ENCODE results near the gene BAZ1B. TPM values are rescaled to one million over a fixed set of nuclear protein-coding genes. Genes with fewer than 3 reads are reported as not detected.
"Not testable (repeated sequence)": the region's sequence is repeated elsewhere in the genome, so short reads cannot be mapped to it uniquely, and the experiment has no call there.

The BAZ1B gene
- total RNA-seq, 2 experiments from 2014 or later: 115 TPM

- POLR2A ChIA-PET: no interaction called here
These were observed 86.6 kb downstream of the BAZ1B start for GRCh38 chr7:73435471-73436009.

DNA sequence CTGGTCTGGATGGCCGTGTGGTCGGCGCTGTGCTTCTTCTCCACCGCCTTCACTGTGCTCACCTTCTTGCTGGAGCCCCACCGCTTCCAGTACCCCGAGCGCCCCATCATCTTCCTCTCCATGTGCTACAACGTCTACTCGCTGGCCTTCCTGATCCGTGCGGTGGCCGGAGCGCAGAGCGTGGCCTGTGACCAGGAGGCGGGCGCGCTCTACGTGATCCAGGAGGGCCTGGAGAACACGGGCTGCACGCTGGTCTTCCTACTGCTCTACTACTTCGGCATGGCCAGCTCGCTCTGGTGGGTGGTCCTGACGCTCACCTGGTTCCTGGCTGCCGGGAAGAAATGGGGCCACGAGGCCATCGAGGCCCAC is 87.4 kb downstream of the BAZ1B start:
- CTCF ChIA-PET: no interaction called here
- POLR2A ChIA-PET: no interaction called here

More at GRCh38 chr7:73435471-73436009, 86.6 kb downstream of the BAZ1B start:
- CTCF ChIA-PET: interaction anchor here (1.7 kb wide), 1 partner anchor 111 kb away, joined by 4 read pairs; no protein-coding TSS in a partner anchor

DNA sequence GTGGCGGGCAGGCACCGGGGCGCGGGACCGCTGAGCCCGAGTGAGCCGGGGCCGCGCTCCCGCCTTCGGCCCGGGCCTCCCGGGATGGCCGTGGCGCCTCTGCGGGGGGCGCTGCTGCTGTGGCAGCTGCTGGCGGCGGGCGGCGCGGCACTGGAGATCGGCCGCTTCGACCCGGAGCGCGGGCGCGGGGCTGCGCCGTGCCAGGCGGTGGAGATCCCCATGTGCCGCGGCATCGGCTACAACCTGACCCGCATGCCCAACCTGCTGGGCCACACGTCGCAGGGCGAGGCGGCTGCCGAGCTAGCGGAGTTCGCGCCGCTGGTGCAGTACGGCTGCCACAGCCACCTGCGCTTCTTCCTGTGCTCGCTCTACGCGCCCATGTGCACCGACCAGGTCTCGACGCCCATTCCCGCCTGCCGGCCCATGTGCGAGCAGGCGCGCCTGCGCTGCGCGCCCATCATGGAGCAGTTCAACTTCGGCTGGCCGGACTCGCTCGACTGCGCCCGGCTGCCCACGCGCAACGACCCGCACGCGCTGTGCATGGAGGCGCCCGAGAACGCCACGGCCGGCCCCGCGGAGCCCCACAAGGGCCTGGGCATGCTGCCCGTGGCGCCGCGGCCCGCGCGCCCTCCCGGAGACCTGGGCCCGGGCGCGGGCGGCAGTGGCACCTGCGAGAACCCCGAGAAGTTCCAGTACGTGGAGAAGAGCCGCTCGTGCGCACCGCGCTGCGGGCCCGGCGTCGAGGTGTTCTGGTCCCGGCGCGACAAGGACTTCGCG is 88.0 kb downstream of the BAZ1B start:
- ChIA-PET POLR2A (no interaction called here), CTCF (no interaction called here)

- CTCF ChIA-PET: interaction anchor here (0.7 kb wide), 1 partner anchor 235 kb away, joined by 3 read pairs; the partner anchor contains the start of gene VPS37D
- POLR2A ChIA-PET: interaction anchor here (0.7 kb wide), 1 partner anchor 741 kb away, joined by 8 read pairs; no protein-coding TSS in a partner anchor
These were observed 89.4 kb downstream of the BAZ1B start for GRCh38 chr7:73432676-73433075.

GRCh38 chr7:73431041-73431835 is 90.9 kb downstream of the BAZ1B start:
- ChIA-PET POLR2A (no interaction called here), CTCF (no interaction called here)

- POLR2A ChIA-PET, CTCF ChIA-PET: not testable (repeated sequence)
These were observed 91.6 kb downstream of the BAZ1B start for GRCh38 chr7:73430540-73430939.

DNA sequence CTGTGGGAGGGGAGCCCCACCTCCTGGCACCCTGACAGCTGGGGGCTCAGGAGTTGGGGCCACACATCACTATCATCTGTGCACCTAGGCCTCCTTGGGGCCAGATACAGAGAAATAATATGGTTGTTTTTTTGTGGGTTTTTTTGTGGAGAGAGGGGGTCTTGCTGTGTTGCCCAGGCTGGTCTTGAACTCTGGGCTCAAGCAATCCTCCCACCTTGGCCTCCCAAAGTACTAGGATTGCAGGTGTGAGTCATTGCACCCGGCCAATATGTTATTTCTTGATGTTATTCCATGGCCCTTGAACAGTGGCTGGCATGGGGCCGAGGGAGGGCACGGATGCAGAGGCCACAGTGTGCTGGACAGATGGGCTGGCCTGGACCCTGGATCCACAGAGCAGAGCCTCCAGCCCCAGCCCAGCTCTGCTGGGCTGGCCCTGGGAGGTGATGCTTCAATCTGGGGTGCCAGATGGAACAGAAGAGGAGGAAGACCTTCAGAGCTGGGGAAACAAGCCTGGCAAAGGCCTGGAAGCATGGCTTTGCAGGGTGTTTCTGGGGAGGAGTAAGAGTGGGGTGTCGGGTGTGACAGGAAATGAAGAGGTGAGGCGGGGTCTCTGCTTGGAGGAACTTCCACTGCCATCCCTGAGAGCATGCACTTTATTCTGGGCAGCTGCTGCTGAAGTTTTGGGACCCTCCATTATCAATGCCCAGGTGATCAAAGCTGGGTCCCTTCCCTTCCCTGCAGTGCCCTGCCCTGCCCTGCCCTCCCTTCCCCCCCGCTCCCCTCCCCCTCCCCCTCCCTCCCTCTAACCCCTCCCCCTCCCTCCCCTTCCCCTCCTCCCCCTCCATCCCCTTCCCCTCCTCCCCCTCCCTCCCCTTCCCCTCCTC is 92.2 kb downstream of the BAZ1B start:
- CTCF ChIA-PET: no interaction called here

GRCh38 chr7:73429215-73429614 is 92.9 kb downstream of the BAZ1B start:
- POLR2A ChIA-PET: no interaction called here
- CTCF ChIA-PET: no interaction called here

More for the DNA sequence above, 92.2 kb downstream of the BAZ1B start:
- POLR2A ChIA-PET: no interaction called here

DNA sequence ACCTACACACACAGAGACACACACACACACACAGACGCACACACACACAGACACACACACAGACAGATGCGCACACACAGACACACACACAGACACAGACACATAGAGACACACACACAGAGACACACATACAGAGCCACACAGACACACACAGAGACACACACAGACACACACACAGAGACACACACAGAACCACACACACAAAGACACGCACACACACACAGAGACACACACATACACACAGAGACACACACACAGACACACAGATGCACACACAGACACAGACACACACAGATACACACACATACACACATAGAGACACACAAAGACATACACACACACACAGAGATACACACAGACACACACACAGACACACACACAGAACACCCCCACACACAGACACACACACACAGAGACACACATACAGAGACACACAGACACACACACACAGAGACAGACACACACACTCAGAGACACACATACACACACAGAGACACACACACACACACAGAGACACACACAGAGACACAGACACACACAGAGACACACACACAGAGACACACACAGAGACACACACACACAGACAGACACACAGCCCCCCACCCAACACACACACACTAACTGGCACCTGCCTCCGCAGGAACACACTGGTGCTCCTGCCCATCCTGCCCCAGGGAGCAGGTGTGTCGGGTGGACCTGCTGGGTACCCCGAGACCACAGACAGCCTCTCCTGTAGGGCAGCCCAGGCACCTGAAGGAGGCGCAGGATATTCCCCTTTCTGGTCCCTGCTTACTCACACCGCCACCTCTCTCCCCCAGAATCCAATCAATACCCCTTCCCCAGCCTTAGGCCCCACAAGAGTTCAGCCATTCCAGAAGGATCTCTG is 93.9 kb downstream of the BAZ1B start:
- ChIA-PET POLR2A (no interaction called here), CTCF (no interaction called here)

DNA sequence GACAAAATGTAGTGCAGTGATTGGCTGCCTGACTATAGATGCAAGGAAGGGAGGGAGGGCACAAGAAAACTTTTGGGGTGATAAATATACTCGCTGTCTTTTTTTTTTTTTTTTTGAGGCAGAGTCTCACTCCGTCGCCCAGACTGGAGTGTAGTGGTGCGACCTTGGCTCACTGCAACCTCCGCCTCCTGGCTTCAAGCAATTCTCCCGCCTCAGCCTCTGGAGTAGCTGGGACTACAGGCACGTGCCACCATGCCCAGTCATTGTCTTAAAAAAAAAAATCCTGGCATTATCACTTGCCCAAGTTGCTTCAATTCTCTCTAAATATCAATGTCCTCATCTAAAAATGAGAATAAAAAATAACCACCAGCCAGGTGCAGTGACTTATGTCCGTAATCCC is 96.1 kb downstream of the BAZ1B start:
- ChIA-PET CTCF (no interaction called here), POLR2A (no interaction called here)

DNA sequence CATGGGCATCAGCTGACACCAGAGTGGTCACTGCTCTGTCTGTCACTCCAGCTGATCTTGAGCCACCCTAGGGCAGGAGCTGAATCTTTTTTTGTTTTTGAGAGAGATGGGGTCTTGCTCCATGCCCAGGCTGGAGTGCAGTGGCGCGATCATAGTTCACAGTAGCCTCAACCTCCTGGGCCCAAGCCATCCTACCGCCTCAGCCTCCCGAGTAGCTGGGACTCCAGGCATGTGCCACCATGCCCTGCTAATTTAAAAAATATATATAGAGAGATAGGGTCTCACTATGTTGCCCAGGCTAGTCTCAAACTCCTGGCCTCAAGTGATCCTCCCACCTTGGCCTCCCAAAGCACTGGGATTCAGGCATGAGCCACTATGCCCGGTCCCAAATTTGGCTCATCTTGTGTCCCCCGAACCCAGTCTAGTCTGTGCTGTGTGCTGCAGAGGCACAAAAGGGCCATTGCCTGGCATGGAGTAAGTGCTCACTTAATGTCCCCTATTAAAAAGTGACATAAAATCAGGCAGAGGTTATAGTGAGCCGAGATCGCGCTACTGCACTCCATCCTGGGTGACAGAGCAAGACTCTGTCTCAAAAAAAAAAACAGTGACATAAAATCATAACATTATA is 96.6 kb downstream of the BAZ1B start:
- POLR2A ChIA-PET: no interaction called here
- CTCF ChIA-PET: no interaction called here

DNA sequence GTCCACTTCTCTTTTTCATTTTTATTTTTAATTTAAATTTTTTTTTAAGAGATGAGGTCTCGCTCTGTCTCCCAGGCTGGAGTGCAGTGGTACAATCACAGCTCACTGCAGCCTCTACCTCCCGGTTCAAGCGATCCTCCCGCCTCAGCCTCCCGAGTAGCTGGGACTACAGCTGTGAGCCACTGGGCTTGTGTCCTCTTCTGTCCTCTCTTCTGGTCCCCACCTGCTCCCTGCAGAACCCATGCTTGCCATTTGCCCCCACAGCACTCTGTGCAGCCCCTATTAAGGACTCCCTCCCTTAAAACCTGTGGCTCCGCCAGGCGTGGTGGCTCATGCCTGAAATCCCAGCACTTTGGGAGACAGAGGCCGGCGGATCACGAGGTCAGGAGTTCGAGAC is 97.6 kb downstream of the BAZ1B start:
- CTCF ChIA-PET: interaction anchor here (1.4 kb wide), 1 partner anchor 100 kb away, joined by 4 read pairs; no protein-coding TSS in a partner anchor
- POLR2A ChIA-PET: no interaction called here

GRCh38 chr7:73423519-73424488 is 98.3 kb downstream of the BAZ1B start:
- POLR2A ChIA-PET: no interaction called here
- CTCF ChIA-PET: interaction anchor here (1.4 kb wide), 1 partner anchor 100 kb away, joined by 4 read pairs; no protein-coding TSS in a partner anchor

DNA sequence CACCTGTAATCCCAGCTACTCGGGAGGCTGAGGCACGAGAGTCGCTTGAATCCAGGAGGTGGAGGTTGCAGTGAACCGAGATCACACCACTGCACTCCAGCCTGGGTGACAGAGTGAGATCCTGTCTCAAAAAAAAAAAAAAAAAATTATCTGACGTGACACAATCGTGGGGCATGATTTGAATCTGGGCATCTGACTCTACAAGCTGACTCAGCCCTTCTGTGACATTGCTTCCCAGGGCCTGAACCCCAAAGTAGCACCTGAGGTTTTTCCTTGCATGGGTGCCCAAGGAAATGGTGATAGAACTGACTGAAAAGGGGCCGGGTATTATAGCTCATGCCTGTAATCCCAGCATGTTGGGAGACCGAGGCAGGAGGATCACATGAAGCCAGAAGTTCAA is 101.5 kb downstream of the BAZ1B start:
- CTCF ChIA-PET: not testable (repeated sequence)

DNA sequence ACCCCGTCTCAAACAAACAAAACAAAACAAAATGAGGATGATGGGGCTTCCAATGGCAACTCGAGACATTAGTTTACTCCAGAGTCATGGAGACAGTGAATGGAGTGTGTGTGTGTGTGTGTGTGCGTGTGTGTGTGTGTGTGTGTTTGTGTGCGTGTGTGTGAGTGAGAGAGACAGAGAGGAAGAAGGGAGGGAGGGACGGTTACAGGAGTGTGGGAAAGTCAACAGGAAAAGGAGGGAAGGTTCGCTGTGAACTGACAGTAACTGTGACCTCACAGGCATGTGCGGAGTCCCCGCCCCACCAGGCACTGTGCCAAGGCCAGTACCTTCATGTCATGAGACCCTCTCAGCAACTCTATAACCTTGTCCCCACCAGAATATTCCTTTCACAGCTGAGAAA is 102.1 kb downstream of the BAZ1B start:
- POLR2A ChIA-PET, CTCF ChIA-PET: not testable (repeated sequence)

More for the DNA sequence above, 101.5 kb downstream of the BAZ1B start:
- POLR2A ChIA-PET: not testable (repeated sequence)

DNA sequence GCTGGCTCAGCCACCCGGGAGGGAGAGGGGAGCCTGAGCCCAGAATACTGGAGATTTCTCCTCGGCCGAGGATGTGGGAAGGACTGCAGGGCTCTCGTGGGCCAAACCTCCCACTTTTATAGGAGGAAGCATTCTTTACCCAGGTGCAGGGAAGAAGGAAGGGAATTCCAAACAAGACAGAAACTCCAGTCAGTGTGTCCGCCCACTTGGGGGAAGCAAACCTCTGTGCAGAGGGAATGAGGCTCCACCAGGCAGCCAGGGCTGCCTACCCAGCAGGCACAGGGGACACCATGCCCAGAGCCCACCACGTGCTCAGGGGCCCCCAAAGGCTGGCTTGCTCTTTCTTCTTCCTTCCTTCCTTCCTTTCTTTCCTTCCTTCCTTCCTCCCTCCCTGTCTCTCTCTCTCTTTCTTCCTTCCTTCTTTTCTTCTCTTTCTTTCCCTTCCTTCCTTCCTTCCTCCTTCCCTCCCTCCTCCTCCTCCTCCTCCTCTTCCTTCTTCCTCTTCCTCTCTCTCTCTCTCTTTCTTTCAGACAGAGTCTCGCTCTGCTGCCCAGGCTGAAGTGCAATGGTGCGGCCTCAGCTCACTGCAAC is 103.9 kb downstream of the BAZ1B start:
- CTCF ChIA-PET: no interaction called here
- POLR2A ChIA-PET: no interaction called here

DNA sequence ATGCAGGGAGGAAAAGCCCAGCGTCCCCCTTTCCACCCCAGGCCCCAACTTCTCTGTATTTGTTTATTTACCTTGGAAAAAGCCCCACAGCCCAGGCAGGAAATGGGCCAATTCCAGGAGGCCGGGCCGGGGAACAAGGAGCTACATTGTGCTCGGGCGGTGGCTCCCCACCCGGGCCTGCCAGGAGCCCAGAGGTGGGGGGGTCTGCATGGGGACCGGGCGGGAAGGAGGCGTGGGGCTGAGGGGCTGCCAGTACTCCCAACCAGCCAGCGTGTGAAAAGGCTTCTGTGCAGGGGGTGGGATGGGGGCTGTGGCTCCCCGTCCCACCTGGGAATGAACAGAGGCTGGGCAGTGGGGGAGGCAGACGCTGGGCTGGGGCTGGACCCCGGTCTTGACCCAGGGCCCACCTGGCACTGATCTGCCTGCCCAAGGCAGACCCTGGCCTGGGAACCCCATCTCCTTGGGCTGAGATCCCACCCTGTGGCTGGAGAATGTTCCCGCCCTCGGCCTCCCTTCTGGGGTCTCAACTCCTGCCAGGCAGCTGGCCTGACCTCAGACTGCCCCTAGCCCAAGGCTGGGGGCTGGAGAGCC is 111.5 kb downstream of the BAZ1B start:
- POLR2A ChIA-PET, CTCF ChIA-PET: not testable (repeated sequence)

All from activated CD8-positive, alpha-beta memory T cell treated with anti-CD3 and anti-CD28 coated beads for 36 hours (primary cell).